ENCODE results near the gene GUCD1.

DNA sequence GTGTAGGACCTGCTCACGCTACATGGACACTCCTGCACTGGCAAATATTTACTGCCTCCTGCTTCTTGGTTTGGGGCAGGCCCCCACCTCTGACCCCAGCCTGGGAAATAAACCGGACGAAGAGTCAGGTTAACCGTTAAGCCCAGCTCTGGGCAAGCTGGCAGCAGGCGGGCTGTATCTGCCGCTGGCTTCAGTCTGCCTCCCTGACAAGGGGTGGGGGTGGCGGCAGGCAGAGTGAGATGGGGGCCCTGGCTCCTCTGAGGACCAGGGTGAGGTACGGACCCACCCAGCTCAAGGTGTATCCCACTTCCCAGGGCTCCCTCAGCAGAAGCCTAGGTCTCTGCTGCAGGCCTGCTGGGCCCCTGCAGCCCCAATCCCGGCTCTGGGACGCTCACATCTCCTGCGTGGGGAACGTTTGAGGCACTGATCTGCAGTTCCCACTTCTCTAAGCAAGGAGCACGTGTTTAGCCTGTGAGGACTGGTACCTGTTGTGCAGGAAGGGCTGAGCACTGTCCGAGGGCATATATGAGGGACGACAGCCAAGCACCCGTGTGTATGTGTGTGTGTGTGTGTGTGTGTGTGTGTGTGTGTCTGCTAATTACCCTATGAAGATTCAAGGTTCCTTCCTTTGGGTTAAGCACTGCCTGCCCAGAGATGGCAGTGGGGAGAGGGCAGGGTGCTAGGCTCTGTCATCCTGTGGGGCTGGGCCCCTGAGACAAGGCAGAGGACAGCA lies 39.1 kb upstream of the GUCD1 start:
- TF ChIP-seq, protein P1, sequence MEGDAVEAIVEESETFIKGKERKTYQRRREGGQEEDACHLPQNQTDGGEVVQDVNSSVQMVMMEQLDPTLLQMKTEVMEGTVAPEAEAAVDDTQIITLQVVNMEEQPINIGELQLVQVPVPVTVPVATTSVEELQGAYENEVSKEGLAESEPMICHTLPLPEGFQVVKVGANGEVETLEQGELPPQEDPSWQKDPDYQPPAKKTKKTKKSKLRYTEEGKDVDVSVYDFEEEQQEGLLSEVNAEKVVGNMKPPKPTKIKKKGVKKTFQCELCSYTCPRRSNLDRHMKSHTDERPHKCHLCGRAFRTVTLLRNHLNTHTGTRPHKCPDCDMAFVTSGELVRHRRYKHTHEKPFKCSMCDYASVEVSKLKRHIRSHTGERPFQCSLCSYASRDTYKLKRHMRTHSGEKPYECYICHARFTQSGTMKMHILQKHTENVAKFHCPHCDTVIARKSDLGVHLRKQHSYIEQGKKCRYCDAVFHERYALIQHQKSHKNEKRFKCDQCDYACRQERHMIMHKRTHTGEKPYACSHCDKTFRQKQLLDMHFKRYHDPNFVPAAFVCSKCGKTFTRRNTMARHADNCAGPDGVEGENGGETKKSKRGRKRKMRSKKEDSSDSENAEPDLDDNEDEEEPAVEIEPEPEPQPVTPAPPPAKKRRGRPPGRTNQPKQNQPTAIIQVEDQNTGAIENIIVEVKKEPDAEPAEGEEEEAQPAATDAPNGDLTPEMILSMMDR (IDR thresholded peaks at IDR 0.05; ENCODE audit: insufficient read depth, low read length, poor library complexity, severe bottlenecking) = no peak
- no peak for TF ChIP-seq EZH2phosphoT487 (conservative IDR thresholded peaks at IDR 0.05; ENCODE audit: low read length)

All from SU-DHL-6 (cell line).